HG03521 (cell line): ENCODE data around the gene CEP83.
A peak's percentile ranks its signal among the peaks of the same experiment; 100 is the strongest.
"Not testable (repeated sequence)": the region's sequence is repeated elsewhere in the genome, so short reads cannot be mapped to it uniquely, and the experiment has no call there.

Source experiments
- ATAC-seq: cut with Tn5 transposase; IDR thresholded peaks from one replicate; pipeline ENCODE4 v1.9.1; 2021; ENCODE audit warnings: mild to moderate bottlenecking, moderate library complexity; ENCODE audit not compliant: unreplicated experiment

The CEP83 gene

DNA sequence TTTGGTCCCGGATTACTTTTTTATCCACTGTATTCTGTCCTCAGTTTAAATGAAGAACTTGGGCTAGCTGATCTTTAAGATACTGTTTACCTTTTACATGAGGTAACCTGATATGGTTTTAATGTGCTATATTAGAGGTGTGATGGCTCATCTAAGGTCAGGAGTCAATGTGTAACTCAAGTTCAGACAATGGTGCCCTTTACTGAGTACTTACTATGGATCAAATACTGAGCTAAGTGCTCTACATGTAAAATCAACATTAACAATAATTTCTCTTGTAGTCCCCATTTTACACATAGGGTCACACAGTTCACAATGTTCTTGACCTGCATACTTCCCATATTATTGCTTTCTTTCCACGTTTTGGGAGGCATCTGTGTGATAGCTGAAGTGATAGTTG, 79.2 kb downstream of the CEP83 start:
- ATAC-seq: no peak

DNA sequence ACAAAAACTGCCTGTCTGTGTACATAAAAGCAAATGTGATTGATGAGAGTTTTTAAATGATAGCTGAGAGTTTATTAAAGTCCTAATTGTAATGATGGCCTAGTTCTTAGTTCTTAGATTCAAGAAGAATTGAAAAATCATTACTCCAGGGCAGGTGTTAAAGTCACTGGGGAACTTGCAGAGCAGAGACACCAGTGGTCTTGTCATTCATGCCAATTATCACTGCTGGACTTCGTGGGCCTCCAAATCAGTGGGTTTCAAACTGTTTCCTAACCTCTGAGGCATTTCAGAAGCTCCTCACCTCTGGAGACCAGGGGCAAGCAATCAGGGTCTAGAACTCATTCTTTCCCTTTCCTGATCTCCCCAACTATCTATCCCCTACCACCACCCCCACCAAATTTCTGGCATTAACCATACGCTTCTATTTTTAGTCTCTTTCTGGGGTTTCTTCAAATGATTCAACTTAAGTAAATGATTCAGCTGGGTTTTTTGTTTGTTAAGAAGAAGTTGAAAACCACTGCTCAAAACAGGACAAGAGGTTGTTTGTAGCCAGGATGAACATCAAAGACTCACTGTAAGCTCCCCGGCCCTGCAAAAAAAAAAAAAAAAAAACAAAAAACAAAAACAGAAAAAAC, 80.1 kb downstream of the CEP83 start:
- no peak for ATAC-seq

DNA sequence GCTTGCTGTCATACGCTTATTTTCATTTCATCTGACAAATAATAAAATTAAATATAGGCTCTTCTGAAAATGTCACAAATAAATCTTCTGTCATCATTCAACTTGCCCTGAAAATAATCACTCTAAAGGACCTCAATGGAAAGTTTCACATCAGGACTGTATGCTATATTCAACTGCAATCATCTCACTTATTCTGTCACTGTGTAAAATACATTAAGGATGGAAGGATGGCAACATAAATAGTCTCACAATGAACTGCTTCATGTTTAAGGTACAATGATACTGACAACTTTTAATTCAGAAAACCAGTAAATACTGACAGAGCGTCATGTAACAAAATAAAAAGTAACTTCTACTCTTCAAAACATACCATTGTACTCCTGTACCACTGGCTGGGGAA, 82.1 kb downstream of the CEP83 start:
- ATAC-seq: no peak

DNA sequence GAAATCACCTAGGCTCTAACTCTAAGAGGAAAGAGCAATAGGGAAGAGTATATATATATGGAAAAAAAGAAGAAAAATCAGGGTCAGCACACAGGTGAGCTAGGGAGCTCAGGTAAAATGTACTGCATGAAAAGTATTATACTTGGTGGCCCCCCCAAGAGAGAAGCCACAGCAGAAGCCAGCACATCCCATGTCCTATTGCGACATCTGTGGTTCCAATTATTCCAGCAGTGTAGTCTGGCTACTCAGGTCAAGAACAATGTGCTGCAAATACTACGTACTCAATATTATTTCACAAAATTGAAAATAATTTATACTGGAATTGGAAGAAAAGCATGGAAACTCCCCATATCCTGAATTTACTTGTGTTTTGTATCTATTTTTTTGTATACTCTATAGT, 85.5 kb downstream of the CEP83 start:
- ATAC-seq: no peak

DNA sequence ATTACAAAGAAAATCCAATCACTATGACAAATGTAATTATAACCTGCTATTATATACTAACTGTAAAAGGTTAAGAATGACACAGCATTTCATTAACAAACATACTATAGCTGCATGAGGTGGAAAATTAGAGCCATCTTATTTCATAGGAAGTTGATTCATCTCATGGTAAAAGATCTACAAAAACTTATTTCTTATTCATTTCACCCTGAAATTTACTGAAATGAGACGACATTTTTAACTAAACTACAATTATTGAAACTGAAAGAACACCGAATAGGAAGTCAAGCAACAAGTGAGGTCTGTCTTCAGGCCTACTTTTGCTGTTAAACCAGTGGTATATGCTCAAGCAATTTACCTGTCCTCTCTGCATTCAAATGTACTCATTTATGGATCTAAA, 87.2 kb downstream of the CEP83 start:
- no peak for ATAC-seq

DNA sequence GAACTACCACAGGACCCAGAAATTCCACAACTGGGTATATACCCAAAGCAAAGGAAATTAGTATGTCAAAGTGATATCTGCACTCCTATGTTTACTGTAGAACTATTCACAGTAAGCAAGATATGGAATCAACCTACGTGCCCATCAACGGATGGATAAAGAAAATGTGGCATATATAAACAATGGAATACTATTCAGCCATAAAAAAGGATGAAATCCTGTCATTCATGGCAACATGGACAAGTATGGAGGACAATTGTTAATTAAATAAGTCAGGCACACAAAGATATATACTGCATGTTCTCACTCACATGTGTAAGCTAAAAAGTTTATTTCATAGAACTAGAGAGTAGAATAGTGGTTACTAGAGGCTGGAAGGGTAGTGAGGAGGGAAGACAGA, 97.0 kb downstream of the CEP83 start:
- no peak for ATAC-seq

DNA sequence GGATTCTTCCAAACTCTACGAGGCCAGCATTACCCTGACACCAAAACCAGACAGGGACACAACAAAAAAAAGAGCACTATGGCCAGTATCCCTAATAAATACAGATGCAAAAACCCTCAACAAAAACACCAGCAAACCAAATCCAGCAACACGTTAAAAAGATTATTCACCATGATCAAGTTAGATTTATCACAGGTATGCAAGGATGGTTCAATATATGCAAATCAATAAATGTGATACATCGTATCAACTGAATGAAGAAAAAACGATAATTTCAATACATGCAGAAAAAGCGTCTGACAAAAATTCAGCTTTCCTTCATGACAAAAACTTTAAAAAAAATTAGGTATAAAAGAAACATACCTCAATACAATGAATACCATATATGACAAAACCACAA, 99.9 kb downstream of the CEP83 start:
- ATAC-seq: no peak

DNA sequence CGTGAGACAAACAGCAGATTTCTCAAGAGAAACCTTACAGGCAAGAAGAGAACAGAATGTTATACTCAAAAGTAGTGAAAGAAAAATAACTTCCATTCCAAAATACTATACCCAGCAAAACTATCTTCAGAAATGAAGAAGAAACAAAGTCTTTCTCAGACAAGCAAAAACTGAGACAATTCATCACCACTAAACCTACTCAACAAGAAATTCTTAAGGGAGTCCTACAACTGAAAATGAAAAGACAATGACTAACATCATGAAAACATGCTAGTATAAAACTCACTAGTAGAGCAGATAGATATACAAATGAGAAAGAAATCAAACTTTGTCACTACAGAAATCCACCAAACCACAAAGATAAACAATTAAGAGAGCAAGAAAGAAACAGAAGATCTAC, 106.5 kb downstream of the CEP83 start:
- no peak for ATAC-seq

DNA sequence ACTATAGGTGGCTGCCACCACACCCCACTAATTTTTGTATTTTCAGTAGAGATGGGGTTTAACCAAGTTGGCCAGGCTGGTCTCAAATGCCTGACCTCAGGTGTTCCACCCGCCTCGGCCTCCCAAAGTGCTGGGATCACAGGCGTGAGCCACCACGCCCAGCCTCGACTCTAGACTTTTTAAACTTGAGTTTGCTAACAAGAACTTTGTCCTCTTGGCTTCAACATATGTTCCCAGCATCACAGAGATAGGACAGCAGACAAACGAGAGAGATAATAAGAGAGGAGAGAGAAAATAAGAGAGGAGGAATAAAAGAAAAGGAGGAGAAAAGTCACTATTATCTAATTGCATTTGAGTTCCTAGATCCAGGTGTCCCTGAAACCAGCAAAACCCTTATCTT, 119.1 kb downstream of the CEP83 start:
- no peak for ATAC-seq

DNA sequence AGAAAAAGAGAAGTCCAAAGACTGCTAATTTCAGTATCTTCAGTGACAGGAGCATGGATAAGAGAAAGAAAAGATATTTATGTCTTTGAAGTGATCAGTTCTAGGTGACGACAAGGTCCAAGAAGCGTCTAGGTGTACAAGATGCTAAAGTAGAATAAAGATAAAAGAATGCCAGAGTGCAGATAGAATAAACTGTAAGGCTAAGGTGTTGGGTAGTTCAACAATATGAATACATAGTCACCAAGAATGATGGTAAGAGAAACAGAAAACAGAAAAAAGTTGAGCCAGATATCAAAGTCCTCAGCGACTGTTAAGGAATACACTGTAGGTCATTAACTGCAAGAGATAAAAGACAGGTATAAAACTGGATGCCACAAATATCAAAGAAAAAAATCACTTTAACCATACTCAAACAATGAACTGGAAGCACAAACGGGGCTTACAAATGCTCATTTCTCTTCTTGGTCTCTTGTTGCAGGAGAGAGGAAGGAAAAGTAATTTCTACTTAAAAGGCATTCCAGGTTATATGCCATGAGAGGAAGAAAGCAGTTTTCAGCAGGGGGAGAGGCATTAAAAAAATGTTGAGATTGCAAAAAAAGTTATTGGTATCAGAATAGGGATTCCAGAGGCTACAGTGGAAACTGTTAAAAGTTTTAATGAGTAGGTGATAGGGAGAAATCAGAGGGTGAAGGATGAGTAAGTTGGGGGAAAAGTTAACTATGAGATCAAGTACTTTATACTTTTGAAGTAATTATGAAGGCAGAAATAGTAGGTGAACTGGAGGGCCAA, 121.5 kb downstream of the CEP83 start:
- no peak for ATAC-seq

DNA sequence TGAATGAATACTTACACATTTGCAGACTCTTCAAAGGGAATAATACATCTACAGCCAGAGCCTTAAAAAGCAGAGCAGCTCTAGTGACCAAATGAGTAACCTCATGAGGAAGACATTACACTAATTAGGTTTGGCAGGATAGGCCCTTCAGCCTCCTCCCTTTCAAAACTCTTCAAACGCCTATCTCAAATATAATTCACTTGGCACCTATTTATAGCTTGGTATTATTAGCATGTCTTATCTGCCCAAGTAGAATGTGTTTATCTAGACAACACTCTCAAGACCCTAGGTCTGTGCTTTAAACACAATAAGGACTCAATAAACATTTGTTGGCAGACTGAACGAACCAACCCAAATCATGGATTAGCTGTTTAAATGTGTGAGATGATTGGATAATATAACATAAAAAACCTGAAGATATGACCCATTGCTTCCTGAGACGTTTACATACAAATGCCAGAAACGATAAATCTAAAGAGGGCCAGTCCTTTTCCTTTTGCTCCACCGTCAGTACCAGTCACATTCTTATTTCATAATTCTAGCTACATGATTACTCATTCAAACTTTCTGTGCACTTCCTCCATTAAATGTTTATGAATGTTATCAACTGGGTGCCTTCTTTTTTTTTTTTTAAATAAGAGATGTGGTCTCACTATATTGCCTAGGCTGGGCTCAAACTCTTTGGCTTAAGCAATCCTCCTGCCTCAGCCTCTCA, 123.3 kb downstream of the CEP83 start:
- ATAC-seq: no peak

DNA sequence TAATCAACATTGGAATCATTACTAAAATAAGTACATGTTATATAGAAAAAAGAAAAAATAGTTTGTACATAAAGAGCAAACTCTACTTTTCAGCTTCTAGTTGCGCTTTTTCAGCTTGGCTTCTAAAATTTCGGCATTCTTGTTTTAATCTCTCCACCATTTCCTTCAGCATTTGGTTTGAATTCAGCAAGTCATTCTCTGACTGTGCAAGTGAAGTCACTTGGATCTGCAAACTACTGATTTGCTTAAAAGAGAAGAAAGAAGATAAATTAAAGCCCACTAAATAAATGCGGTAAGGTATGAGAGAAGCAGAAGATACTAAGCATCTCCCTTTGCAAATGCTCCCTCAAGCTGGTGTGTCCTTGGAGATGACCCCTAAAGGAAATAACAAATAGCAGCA, 126.3 kb downstream of the CEP83 start:
- no peak for ATAC-seq

DNA sequence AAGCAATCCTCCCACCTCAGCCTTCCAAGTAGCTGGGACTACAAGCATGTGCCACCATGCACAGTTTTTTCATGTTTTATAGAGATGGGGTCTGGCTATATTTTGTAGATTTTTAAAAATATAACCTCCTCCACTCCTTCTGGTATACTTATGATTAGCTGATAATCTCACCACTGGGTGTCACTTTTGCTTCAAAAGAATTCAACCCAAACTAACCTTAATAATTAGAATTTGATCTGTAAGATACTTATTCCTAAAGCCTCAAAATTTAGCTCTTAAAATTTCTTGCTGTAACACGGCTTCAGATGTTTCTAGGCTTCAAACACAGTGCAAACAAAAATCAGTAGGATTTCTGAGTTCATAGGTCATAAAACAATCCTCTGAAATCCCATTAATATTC, 130.3 kb downstream of the CEP83 start:
- no peak for ATAC-seq

DNA sequence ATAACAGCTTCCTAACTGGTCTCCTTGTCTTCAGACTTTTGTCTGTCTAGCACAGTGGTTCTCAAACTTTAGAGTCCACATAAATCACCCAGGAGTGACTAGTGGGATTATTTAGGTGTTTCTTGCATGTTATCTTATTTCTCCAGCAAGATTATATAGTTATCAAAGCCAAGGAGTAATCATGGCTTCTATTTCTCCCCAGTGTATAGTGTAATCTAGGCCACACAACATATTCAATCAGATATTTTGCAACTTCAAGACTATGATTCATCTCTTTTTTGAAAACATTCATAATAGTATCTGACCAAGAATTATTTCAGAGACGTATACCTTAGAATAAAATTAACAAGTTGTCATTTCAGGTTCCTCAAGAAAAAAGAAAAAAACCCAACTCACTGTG, 131.9 kb downstream of the CEP83 start:
- ATAC-seq: no peak

DNA sequence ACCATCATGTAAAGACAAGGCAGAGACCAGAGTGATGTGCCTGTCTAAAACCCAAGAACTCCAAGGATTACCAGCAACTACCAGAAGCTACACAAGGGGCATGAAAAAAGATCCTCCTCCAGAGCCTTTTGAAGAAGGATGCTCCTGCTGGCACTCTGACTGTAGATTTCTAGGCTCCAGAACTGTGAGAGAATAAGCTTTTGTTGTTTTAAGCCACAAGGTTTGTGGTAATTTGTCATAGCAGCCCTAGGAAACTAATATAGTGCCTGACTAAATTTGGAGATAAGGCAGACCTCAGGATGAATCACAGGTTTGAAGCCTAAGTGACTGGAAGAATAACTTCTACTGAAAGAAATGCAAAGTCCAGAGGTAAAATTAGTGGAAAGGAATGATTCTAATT, 132.9 kb downstream of the CEP83 start:
- no peak for ATAC-seq

DNA sequence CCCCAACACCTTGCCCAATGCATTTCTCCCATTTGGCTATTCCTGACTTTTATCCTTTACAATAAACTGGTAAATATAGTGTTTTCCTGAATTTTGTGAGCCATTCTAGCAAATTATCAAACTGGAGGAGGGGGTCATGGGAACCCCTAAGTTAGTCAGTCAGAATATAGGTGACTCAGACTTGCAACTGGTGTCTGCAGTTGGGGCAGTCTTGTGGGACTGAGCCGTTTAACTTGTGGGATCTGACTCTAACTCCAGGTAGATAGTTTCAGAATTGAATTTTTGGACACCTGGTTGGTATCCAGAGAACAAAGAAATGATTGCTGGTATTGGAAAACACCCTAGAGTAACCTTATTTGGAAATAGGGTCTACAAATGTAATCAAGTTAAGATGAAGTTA, 133.4 kb downstream of the CEP83 start:
- ATAC-seq: no peak

DNA sequence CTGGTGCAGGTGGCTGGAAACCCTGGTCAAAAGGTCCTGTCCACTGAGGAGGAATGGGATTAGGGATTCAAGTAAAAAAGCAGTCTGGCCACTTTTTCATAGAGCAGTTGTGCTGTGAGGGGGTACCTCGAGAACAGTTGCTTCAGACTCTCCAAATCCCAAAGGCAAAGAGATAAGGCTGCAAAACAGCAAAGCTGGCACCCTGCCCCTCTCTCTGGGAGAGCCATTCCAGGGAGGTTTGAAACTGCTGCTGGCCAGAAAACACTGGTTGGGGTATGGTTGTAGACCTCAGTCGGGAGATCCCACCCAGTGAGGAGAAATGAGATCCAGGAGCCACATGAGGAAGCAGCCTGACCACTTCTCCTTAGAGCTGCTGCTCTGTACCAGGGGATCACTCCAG, 137.3 kb downstream of the CEP83 start:
- ATAC-seq: no peak

DNA sequence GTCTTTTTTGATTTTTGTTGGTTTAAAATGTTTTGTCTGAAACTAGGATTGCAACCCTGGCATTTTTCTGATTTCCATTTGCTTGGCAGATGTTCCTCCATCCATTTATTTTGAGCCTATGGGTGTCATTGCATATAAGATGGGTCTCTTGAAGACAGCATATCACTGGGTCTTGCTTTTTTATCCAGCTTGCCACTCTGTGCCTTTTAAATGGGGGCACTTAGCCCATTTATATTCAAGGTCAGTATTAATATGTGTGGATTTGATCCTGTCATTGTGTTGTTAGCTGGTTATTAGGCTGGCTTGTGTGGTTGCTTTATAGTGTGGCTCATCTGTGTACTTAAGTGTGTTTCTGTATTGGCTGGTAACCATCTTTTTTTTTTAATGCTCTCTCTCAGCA, 139.6 kb downstream of the CEP83 start:
- ATAC-seq: no peak

DNA sequence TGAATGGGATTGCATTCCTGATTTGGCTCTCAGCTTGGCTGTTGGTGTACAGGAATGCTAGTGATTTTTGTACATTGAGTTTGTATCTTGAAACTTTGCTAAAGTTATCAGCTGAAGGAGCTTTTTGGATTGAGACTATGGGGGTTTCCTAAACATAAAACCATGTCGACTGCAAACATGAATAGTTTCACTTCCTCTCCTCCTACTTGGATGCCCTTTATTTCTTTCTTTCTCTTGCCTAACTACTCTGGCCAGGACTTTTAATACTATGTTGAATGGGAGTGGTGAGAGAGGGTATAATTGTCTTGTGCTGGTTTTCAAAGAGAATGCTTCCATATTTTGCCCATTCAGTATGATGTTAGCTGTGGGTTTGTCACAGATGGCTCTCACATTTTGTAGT, 141.5 kb downstream of the CEP83 start:
- no peak for ATAC-seq

DNA sequence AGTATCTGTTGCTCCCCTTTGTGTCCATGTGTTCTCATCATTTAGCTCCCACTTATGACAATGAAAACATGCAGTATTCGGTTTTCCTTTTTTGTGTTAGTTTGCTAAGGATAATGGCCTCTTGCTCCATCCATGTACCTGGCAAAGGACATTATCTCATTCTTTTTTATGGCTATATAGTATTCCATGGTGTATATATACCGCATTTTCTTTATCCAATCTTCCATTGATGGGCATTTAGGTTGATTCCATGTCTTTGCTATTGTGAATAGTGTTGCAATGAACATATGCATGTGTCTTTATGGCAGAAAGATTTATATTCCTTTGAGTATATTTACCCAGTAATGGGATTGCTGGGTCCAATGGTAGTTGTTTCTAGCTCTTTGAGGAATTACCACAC, 143.1 kb downstream of the CEP83 start:
- ATAC-seq: not testable (repeated sequence)

DNA sequence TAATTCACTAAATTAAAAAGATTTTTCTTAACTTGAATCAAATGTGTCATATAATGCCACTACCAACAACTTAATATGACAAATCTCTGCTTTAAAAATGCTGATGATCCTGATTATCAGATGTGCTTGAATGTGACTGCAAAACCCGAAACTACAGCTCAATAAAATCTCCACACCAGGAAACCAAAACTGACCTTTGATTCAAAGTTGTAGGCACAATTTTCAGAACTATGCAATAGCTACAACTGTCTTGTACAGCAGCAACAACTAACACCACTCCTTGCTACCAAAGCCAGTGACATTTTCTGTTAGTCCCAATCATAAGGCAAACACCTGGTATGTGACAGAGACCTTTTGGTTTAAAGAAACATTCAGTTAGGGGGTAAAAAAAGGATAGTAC, 147.3 kb downstream of the CEP83 start:
- no peak for ATAC-seq

DNA sequence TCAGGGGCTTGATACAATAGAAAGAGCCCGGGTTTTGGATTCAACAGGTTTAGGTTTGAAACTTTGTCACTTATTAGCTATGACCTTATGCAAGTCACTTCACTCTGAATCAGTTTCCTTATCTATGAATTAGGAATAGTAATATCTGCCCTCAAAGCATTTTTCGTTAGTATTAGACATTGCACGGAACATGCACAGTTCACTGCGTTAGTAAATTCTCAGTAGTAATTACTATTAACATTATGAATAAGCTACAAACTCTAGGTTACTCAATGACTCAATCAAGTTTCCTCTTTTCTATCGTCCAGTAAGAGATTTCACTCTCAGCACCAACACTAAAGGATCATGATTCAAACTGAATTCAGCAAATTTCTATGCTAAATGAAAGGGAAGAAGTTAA, 150.3 kb downstream of the CEP83 start:
- peak; percentile 49 for ATAC-seq
